NOMO-1 treated with dmso at 0.1 percent for 144 hours (cell line): ENCODE data around the gene IPMK.
A peak's percentile ranks its signal among the peaks of the same experiment; 100 is the strongest.
"Not testable (repeated sequence)": the region's sequence is repeated elsewhere in the genome, so short reads cannot be mapped to it uniquely, and the experiment has no call there.

Experiments
- DNase-seq: peaks from one replicate; lab custom pipeline; 2025; ENCODE audit not compliant: unreplicated experiment; lab: John Stamatoyannopoulos, UW

The IPMK gene

DNA sequence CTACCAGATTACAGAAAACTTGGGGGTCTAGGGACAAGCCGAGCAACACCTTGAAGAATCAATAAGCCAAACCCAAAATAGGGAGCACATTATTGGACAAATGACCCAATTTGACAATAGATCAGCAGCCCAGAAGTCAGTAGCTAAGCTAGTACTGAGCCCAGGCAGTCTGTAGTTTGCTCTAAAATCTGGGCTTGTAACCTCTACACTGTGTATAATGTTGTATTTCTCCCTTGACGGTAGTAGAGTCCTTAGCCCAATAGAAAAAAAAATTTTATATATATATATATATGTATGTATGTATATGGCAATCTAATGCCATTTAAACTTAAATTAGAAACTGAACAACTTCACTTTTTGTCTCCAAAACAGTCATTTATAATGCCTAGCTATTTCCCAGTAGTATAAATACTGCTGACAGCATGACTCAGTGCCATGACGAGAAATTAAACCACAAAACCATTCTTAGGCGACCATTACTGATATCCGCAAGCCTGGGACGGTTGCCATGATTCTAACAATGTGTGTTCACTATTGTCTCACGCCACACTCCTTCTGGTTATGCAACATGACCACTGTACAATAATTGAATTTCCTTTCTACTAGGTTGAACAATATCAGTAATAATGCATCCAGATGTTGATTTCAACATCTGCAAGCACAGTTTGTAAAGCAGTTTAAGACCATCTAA lies 110.5 kb downstream of the IPMK start:
- DNase-seq: peak; percentile 78

DNA sequence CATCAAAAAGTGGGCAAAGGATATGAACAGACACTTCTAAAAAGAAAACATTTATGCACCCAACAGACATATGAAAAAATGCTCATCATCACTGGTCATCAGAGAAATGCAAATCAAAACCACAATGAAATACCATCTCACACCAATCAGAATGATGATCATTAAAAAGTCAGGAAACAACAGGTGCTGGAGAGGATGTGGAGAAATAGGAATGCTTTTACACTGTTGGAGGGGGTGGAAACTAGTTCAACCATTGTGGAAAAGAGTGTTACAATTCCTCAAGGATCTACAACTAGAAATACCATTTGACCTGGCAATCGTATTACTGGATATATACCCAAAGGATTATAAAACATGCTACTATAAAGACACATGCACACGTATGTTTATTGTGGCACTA lies 111.8 kb downstream of the IPMK start:
- DNase-seq: not testable (repeated sequence)

DNA sequence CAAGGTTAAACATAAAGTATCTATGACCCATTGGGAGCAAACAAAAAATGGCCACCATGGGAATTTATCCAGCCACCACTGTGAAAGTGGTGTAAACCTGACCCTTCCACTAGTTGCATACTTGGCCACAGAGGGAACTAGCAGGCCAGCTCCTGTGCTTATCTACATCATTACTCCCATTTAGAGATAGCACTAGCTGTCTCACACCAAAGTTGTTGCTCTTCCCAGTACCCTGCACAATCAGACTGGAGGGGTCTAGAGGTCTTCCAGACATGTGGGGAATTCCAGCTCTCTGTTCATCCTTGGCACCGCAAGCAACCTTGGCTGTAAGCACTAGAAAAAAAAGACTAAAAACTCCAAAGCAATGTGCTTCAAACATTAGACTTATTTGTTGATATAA lies 113.9 kb downstream of the IPMK start:
- no peak for DNase-seq

DNA sequence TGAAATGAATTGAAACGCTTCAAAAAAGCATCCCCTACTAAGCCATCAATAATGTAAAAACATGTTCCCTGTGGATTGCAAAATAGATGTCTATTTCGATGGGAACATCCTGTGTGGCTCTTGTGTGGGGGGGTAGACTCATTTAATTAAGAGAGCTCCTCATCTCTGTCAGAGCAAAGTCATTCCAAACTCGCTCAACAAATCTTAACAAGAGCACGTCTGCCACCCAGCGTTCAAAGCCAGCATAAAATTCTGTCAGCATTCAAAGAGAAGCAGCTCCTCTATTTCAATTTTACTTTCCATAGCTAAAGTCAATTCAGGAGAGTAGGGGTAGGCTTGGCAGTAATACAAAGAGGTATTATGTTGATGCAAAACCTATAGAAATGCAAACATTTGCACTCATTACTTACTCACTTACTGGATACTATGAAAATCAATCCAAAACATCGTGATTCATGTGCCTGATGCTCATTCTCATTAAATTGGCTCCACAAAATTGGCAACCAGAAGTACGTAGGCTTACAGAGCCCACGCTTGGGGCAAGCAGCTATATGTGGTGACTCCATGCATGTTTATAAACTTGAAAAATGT lies 114.9 kb downstream of the IPMK start:
- DNase-seq: peak; percentile 2

DNA sequence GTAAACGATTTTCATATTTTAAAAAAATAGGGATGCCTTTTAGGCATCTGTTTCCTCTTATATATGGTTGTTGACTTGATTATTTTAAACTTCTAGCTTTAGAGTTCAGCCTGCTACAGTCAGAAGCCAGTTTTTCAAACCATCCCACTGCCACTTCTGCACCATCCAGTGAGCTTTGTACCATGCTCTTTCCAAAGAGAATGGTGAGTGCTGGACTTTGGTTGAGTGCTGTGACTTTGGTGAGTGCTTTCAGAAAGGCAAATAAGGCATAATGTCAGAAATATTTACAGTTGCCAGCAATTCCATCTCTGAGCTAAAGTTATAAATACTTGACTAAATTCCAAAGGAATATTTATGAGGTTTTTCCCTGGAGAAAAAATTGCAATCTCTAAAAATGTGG lies 117.4 kb downstream of the IPMK start:
- no peak for DNase-seq

DNA sequence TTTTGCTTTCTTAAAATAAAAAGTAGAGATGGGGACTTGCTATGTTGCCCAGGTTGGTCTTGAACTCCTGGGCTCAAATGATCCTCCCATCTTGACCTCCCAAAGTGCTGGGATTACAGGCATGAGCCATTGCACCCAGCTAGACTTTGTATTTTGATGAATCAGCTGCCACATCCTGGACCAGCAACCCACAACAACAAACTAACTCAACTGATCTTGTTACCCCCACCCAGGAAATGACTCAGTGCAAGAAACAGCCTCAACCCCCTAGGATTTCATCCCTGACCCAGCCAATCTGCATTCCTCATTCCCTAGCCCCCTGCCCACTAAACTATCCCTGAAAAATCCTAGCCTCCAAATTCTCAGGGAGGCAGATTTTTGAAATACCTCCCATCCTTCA lies 123.8 kb downstream of the IPMK start:
- DNase-seq: no peak
